ENCODE measurements around the gene MAPRE3.

The MAPRE3 gene

DNA sequence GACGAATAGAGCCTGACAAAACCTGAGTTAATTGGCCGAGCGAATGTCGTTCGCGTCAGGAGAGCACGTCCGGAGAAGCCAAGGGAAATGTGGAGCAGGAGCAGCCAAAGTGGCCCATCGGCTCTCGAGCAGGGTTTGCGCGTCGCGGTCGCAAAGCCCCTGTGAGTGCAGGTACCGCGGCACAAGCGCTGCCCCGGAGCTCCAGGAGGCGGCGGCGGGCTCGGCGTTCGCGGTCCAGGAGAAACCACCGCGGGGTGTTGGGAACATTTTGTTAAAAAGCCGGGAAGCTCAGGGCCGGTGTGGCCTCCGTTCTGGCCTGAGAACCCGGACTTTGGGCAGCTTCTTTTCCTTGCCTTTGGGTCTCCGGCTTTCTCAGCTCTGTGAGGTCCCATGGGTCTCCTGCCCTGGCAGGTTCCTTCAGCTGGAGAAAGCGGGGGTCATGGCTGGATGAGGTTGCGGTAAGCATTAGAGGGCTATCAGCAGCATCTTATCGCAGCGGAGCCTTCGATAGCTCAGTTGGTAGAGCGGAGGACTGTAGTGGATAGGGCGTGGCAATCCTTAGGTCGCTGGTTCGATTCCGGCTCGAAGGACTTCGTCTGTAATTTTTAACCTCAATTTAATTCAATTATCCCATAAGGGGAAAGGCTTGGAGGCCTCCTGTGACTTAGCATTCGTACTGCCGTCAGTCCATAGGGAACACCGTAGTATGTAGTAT, 80.0 kb downstream of the MAPRE3 start:
- peak overlapping the region; percentile 71 for H3K9ac ChIP-seq (ENCODE audit: insufficient read length, low read depth)
- peak overlapping the region; percentile 65 for H3K4me3 ChIP-seq (ENCODE audit: insufficient read length, low read depth)
- no peaks in the 10 kb centered on the region for H3K9me3 ChIP-seq (ENCODE audit: insufficient read depth, low read length)
- H3K27me3 ChIP-seq (ENCODE audit: insufficient read depth, insufficient read length), result no peaks in the 10 kb centered on the region
- DNase-seq (ENCODE audit: low read depth, low spot score), result peak; percentile 88
- peaks cover 28% of the 10 kb centered on the region for H3K36me3 ChIP-seq (ENCODE audit: insufficient read depth, insufficient read length, low read length)
- no peak for TF ChIP-seq ZNF274 (IDR thresholded peaks at IDR 0.05; ENCODE audit: low read depth, low read length)
- TF ChIP-seq SUZ12 (IDR thresholded peaks at IDR 0.05; ENCODE audit: extremely low read depth, insufficient read depth, insufficient read length), result no peak
- TF ChIP-seq YY1 (IDR thresholded peaks at IDR 0.05; ENCODE audit: insufficient read depth, insufficient read length), result no peak
- H3K4me1 ChIP-seq (ENCODE audit: insufficient read depth, insufficient read length), result peaks cover 2% of the 10 kb centered on the region

GRCh38 chr2:27050996-27051901, 80.8 kb downstream of the MAPRE3 start, which contains the start of gene AGBL5:
Gene AGBL5, plus strand, starts transcription at chr2:27051668. Its CDS starts 1,291 bp downstream, at chr2:27052959.
- no peak for TF ChIP-seq YY1 (IDR thresholded peaks at IDR 0.05; ENCODE audit: insufficient read depth, insufficient read length)
- TF ChIP-seq SUZ12 (IDR thresholded peaks at IDR 0.05; ENCODE audit: extremely low read depth, insufficient read depth, insufficient read length), result no peak
- no peak for TF ChIP-seq ZNF274 (IDR thresholded peaks at IDR 0.05; ENCODE audit: low read depth, low read length)
- Histone ChIP-seq H3K9ac (ENCODE audit: insufficient read length, low read depth) (peak within 1 kb of the TSS; percentile 89), H3K36me3 (ENCODE audit: insufficient read depth, insufficient read length, low read length) (peaks cover 36% of the 10 kb centered on the region), H3K4me1 (ENCODE audit: insufficient read depth, insufficient read length) (peaks cover 2% of the 10 kb centered on the region), H3K27me3 (ENCODE audit: insufficient read depth, insufficient read length) (no peaks in the 10 kb centered on the region), H3K4me3 (ENCODE audit: insufficient read length, low read depth) (peak within 1 kb of the TSS; percentile 85), H3K9me3 (ENCODE audit: insufficient read depth, low read length) (no peaks in the 10 kb centered on the region)
- peak; percentile 83 for DNase-seq (ENCODE audit: low read depth, low spot score)

- peaks cover 2% of the 10 kb centered on the region for H3K4me1 ChIP-seq (ENCODE audit: insufficient read depth, insufficient read length)
- H3K9me3 ChIP-seq (ENCODE audit: insufficient read depth, low read length), result no peaks in the 10 kb centered on the region
- peak overlapping the region; percentile 85 for H3K4me3 ChIP-seq (ENCODE audit: insufficient read length, low read depth)
Measured at GRCh38 chr2:27051902-27052645, 81.6 kb downstream of the MAPRE3 start.

GRCh38 chr2:27053321-27053720, 82.9 kb downstream of the MAPRE3 start:
- H3K4me1 ChIP-seq (ENCODE audit: insufficient read depth, insufficient read length), result peaks cover 2% of the 10 kb centered on the region

More at GRCh38 chr2:27051902-27052645, 81.6 kb downstream of the MAPRE3 start:
- TF ChIP-seq SUZ12 (IDR thresholded peaks at IDR 0.05; ENCODE audit: extremely low read depth, insufficient read depth, insufficient read length) (no peak), ZNF274 (IDR thresholded peaks at IDR 0.05; ENCODE audit: low read depth, low read length) (no peak), YY1 (IDR thresholded peaks at IDR 0.05; ENCODE audit: insufficient read depth, insufficient read length) (no peak)
- H3K27me3 ChIP-seq (ENCODE audit: insufficient read depth, insufficient read length), result no peaks in the 10 kb centered on the region
- peaks cover 44% of the 10 kb centered on the region for H3K36me3 ChIP-seq (ENCODE audit: insufficient read depth, insufficient read length, low read length)
- peak overlapping the region; percentile 89 for H3K9ac ChIP-seq (ENCODE audit: insufficient read length, low read depth)
- DNase-seq (ENCODE audit: low read depth, low spot score), result no peak

GRCh38 chr2:27053776-27054175, 83.3 kb downstream of the MAPRE3 start:
- TF ChIP-seq ZNF274 (IDR thresholded peaks at IDR 0.05; ENCODE audit: low read depth, low read length) (no peak), YY1 (IDR thresholded peaks at IDR 0.05; ENCODE audit: insufficient read depth, insufficient read length) (no peak), SUZ12 (IDR thresholded peaks at IDR 0.05; ENCODE audit: extremely low read depth, insufficient read depth, insufficient read length) (no peak)
- Histone ChIP-seq H3K9ac (ENCODE audit: insufficient read length, low read depth) (no peak overlapping the region), H3K9me3 (ENCODE audit: insufficient read depth, low read length) (no peaks in the 10 kb centered on the region), H3K4me3 (ENCODE audit: insufficient read length, low read depth) (no peak overlapping the region), H3K27me3 (ENCODE audit: insufficient read depth, insufficient read length) (no peaks in the 10 kb centered on the region), H3K36me3 (ENCODE audit: insufficient read depth, insufficient read length, low read length) (peaks cover 59% of the 10 kb centered on the region), H3K4me1 (ENCODE audit: insufficient read depth, insufficient read length) (peaks cover 2% of the 10 kb centered on the region)
- no peak for DNase-seq (ENCODE audit: low read depth, low spot score)

More at GRCh38 chr2:27053321-27053720, 82.9 kb downstream of the MAPRE3 start:
- Histone ChIP-seq H3K9me3 (ENCODE audit: insufficient read depth, low read length) (no peaks in the 10 kb centered on the region), H3K9ac (ENCODE audit: insufficient read length, low read depth) (no peak overlapping the region), H3K27me3 (ENCODE audit: insufficient read depth, insufficient read length) (no peaks in the 10 kb centered on the region), H3K4me3 (ENCODE audit: insufficient read length, low read depth) (no peak overlapping the region), H3K36me3 (ENCODE audit: insufficient read depth, insufficient read length, low read length) (peaks cover 55% of the 10 kb centered on the region)
- DNase-seq (ENCODE audit: low read depth, low spot score), result no peak
- TF ChIP-seq YY1 (IDR thresholded peaks at IDR 0.05; ENCODE audit: insufficient read depth, insufficient read length) (no peak), ZNF274 (IDR thresholded peaks at IDR 0.05; ENCODE audit: low read depth, low read length) (no peak), SUZ12 (IDR thresholded peaks at IDR 0.05; ENCODE audit: extremely low read depth, insufficient read depth, insufficient read length) (no peak)

GRCh38 chr2:27054721-27055120, 84.3 kb downstream of the MAPRE3 start:
- Histone ChIP-seq H3K9ac (ENCODE audit: insufficient read length, low read depth) (no peak overlapping the region), H3K27me3 (ENCODE audit: insufficient read depth, insufficient read length) (no peaks in the 10 kb centered on the region), H3K9me3 (ENCODE audit: insufficient read depth, low read length) (no peaks in the 10 kb centered on the region), H3K4me1 (ENCODE audit: insufficient read depth, insufficient read length) (no peaks in the 10 kb centered on the region), H3K4me3 (ENCODE audit: insufficient read length, low read depth) (no peak overlapping the region), H3K36me3 (ENCODE audit: insufficient read depth, insufficient read length, low read length) (peaks cover 68% of the 10 kb centered on the region)
- no peak for DNase-seq (ENCODE audit: low read depth, low spot score)
- TF ChIP-seq SUZ12 (IDR thresholded peaks at IDR 0.05; ENCODE audit: extremely low read depth, insufficient read depth, insufficient read length) (no peak), YY1 (IDR thresholded peaks at IDR 0.05; ENCODE audit: insufficient read depth, insufficient read length) (no peak), ZNF274 (IDR thresholded peaks at IDR 0.05; ENCODE audit: low read depth, low read length) (no peak)

Measured in NT2/D1 (cell line).